ENCODE data around the gene FHOD1. TPM values are rescaled to one million over a fixed set of nuclear protein-coding genes. Genes with fewer than 3 reads are reported as not detected.

Gene FHOD1
- total RNA-seq, 1 donor from 2014 or later: 104 TPM

DNA sequence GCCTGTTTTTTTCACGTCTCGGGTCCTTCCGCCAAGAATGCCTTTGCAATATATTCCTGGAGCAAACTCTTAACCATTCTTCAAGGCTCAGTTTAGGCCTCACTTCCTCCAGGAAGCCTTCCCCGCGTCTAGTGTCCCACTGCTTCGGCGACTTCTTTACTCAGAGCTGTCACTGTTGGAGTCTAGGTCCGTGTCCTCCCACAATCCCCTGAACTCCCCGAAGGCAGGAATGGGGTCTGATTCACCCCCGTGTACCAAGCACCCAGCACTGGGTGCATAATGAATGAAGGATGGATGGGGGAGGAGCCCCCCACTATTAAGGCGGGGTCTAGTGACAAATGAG, 64.0 kb downstream of the FHOD1 start:
- intact Hi-C loops (cut with micrococcal nuclease): loop anchor here (1.0 to 5.0 kb wide), 14 partner anchors 9 to 484 kb away; partner anchors contain the start of genes C16orf86, CBFB, E2F4 and ENKD1

- intact Hi-C loops (cut with micrococcal nuclease): loop anchor here (2.0 to 5.0 kb wide), 3 partner anchors 55 to 485 kb away; partner anchors contain the start of genes C16orf86, ENKD1 and PDP2
Observed at GRCh38 chr16:67182288-67182687, 65.0 kb downstream of the FHOD1 start.

- intact Hi-C loops (cut with micrococcal nuclease): loop anchor here (5.0 kb wide), 2 partner anchors 299 to 486 kb away; partner anchors contain the start of genes C16orf86, ENKD1 and PDP2
Observed at GRCh38 chr16:67181346-67181745, 65.9 kb downstream of the FHOD1 start.

DNA sequence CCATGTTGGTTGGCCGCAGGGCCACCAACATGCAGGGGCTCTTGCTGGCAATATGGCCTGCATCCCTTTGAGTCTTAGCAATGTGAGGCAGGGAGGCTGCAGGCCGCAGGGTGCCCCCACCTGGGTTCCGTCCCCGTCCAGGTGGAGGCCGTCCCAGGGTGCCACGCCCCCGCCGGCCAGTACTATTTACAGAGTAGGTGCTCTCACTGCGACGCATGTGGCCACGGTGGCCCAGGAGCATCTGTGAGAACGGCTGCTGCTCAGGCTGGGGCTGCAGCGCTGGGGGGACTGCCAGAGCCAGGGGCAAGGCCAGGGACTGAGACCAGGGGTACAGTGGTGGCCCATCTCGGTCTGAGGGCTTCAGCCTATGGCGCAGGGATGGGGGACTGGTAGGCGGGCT, 67.1 kb downstream of the FHOD1 start:
- intact Hi-C loops (cut with micrococcal nuclease): loop anchor here (5.0 kb wide), 2 partner anchors 298 to 487 kb away; partner anchors contain the start of genes C16orf86, ENKD1 and PDP2

DNA sequence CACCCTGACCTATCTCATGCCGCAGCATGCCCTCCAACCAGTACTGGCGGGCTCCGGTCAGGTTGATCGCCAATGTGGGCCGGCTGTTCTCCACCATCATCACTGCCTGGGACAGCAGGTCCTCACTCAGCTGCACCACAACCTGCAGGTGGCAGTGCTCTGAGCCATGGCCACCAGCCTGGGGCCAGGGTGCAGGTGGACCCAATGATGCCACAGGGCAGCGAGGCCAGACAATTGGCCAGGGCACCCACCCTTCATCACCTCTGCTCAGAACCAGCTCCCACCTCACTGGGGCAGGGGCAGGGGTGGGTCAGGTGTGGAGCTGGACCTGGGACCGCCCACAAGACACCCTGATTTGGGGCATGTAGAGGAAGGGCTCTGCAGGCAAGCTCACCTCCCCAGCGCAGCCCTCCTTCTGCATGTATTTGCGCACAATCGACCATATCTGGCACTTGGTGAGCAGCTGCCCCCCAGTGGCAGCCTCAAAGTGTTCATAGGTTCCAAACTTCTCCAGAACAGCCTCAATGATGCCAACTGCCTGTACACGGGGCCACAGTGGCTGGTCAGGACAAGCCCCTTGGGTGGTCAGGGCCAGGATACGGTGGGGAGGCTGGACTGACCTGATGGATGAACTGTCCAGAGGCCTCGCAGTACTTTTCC, 67.7 kb downstream of the FHOD1 start:
- intact Hi-C loops (cut with micrococcal nuclease): loop anchor here (5.0 kb wide), 2 partner anchors 297 to 488 kb away; partner anchors contain the start of genes C16orf86, ENKD1 and PDP2

Other genes starting within 250 kb of the FHOD1 start
- gene CBFB, start 218.3 kb downstream of the FHOD1 start, total RNA-seq: 216 and 221 TPM in 2 replicates
- gene PHAF1, start 137.5 kb downstream of the FHOD1 start, total RNA-seq: 19.6 and 19.9 TPM in 2 replicates
- 15.1 and 16.7 TPM in 2 replicates for gene B3GNT9, start 96.5 kb downstream of the FHOD1 start, total RNA-seq
- 85.9 and 89.9 TPM in 2 replicates for gene TRADD, start 87.6 kb downstream of the FHOD1 start, total RNA-seq
- gene FBXL8, start 87.5 kb downstream of the FHOD1 start, total RNA-seq: 54.5 and 57.3 TPM in 2 replicates
- gene HSF4, start 82.7 kb downstream of the FHOD1 start, total RNA-seq: 98.7 and 111 TPM in 2 replicates
- 49.5 and 53.5 TPM in 2 replicates for gene NOL3, start 76.9 kb downstream of the FHOD1 start, total RNA-seq
- gene MATCAP1, start 63.5 kb downstream of the FHOD1 start, total RNA-seq: 79.1 and 79.7 TPM in 2 replicates
- 0.42 and 0.61 TPM in 2 replicates for gene EXOC3L1, start 57.3 kb downstream of the FHOD1 start, total RNA-seq
- gene E2F4, start 55.3 kb downstream of the FHOD1 start, total RNA-seq: 137 and 146 TPM in 2 replicates
- gene ELMO3, start 48.4 kb downstream of the FHOD1 start, total RNA-seq: 8.0 and 8.9 TPM in 2 replicates
- gene TMEM208, start 20.4 kb downstream of the FHOD1 start, total RNA-seq: 52.6 and 52.9 TPM in 2 replicates
- gene SLC9A5, start 1.5 kb upstream of the FHOD1 start, total RNA-seq: 3.5 and 3.7 TPM in 2 replicates
- 23.0 and 25.4 TPM in 2 replicates for gene PLEKHG4, start 32.1 kb upstream of the FHOD1 start, total RNA-seq
- gene KCTD19, start 79.3 kb upstream of the FHOD1 start, total RNA-seq: 0.10 TPM in 1 of 2 replicates, not detected in the other
- 0.51 TPM in 1 of 2 replicates, not detected in the other for gene LRRC36, start 79.3 kb upstream of the FHOD1 start, total RNA-seq
- gene TPPP3, start 146.0 kb upstream of the FHOD1 start, total RNA-seq: not detected in 2 replicates
- 0.15 and 0.42 TPM in 2 replicates for gene ZDHHC1, start 169.0 kb upstream of the FHOD1 start, total RNA-seq
- 0.29 TPM in 1 of 2 replicates, not detected in the other for gene HSD11B2, start 183.6 kb upstream of the FHOD1 start, total RNA-seq
- gene ATP6V0D1, start 233.7 kb upstream of the FHOD1 start, total RNA-seq: 69.7 and 70.7 TPM in 2 replicates
- not detected in 2 replicates for gene AGRP, start 236.1 kb upstream of the FHOD1 start, total RNA-seq